T-helper 1 cell treated with Interleukin-12 subunit alpha and Interleukin-12 subunit beta and Interleukin-4 antibody, amounts not matched to agents 30 ng/mL and 1 ng/mL, for 36 hours (primary cell): ENCODE measurements around the gene SPATA31E1. TPM values are rescaled to one million over a fixed set of nuclear protein-coding genes. Genes with fewer than 3 reads are reported as not detected.
"Not testable (repeated sequence)": the region's sequence is repeated elsewhere in the genome, so short reads cannot be mapped to it uniquely, and the experiment has no call there.

Experiments used
- intact Hi-C: fragments of 100-400 bp; cut with micrococcal nuclease; formaldehyde crosslinking; loops from one replicate; pipeline ENCODE4 v1.15.1; 2024
- total RNA-seq: library from RNA; stranded (reverse); gene quantifications from 2 replicates; pipeline ENCODE4 v1.2.3, GENCODE V29; 2022

Gene SPATA31E1
- total RNA-seq: not detected in 2 replicates

- intact Hi-C loops: no loop called here
Observed at GRCh38 chr9:87882627-87883026, at the start of gene SPATA31E1. SPATA31E1 (plus strand) TSS chr9:87882877; CDS start chr9:87882892, 15 bp downstream.

- intact Hi-C loops: no loop called here
Observed at GRCh38 chr9:87834357-87834756, 48.3 kb upstream of the SPATA31E1 start.

GRCh38 chr9:87836536-87836935 is 46.1 kb upstream of the SPATA31E1 start:
- intact Hi-C loops: no loop called here

- intact Hi-C loops: no loop called here
Observed at GRCh38 chr9:87836951-87837705, 45.5 kb upstream of the SPATA31E1 start.

- intact Hi-C loops: no loop called here
Observed at GRCh38 chr9:87840134-87840533, 42.5 kb upstream of the SPATA31E1 start.

GRCh38 chr9:87842878-87843585 is 39.6 kb upstream of the SPATA31E1 start:
- intact Hi-C loops: no loop called here

- intact Hi-C loops: no loop called here
Observed at GRCh38 chr9:87844506-87844905, 38.2 kb upstream of the SPATA31E1 start.

- intact Hi-C loops: not testable (repeated sequence)
Observed at GRCh38 chr9:87847817-87848216, 34.9 kb upstream of the SPATA31E1 start.

GRCh38 chr9:87849144-87849758 is 33.4 kb upstream of the SPATA31E1 start:
- intact Hi-C loops: no loop called here

GRCh38 chr9:87850391-87850790 is 32.3 kb upstream of the SPATA31E1 start:
- intact Hi-C loops: no loop called here

GRCh38 chr9:87851186-87851585 is 31.5 kb upstream of the SPATA31E1 start:
- intact Hi-C loops: not testable (repeated sequence)

- intact Hi-C loops: no loop called here
Observed at GRCh38 chr9:87853302-87853701, 29.4 kb upstream of the SPATA31E1 start.

GRCh38 chr9:87853876-87854579 is 28.6 kb upstream of the SPATA31E1 start:
- intact Hi-C loops: no loop called here

- intact Hi-C loops: no loop called here
Observed at GRCh38 chr9:87854580-87854955, 28.1 kb upstream of the SPATA31E1 start.

GRCh38 chr9:87855061-87855460 is 27.6 kb upstream of the SPATA31E1 start:
- intact Hi-C loops: no loop called here

- intact Hi-C loops: no loop called here
Observed at GRCh38 chr9:87857141-87857947, 25.3 kb upstream of the SPATA31E1 start.

GRCh38 chr9:87857948-87858335 is 24.7 kb upstream of the SPATA31E1 start:
- intact Hi-C loops: no loop called here

- intact Hi-C loops: no loop called here
Observed at GRCh38 chr9:87859137-87859536, 23.5 kb upstream of the SPATA31E1 start.

GRCh38 chr9:87859786-87860185 is 22.9 kb upstream of the SPATA31E1 start:
- intact Hi-C loops: no loop called here

GRCh38 chr9:87861332-87861731 is 21.3 kb upstream of the SPATA31E1 start:
- intact Hi-C loops: no loop called here
